H1 (cell line): Measurements from ENCODE around the gene P4HA3. TPM values are rescaled to one million over a fixed set of nuclear protein-coding genes. Genes with fewer than 3 reads are reported as not detected.

Experiments used
- CBX8 ChIP-seq: fragments of 300-800, 300-1000 bp; sonication (generic); IDR thresholded peaks from 2 replicates; pipeline ENCODE4 v1.7.1; 2016; ENCODE audit warnings: low read depth, low read length, borderline replicate concordance
- KDM4A ChIP-seq: IDR thresholded peaks from one replicate; pipeline ENCODE4 v1.7.1; 2012; ENCODE audit warnings: low read depth, mild to moderate bottlenecking, moderate library complexity, low read length, inconsistent platforms; ENCODE audit not compliant: severe bottlenecking
- RBBP5 ChIP-seq: IDR thresholded peaks from 2 replicates; pipeline ENCODE4 v1.7.1; 2012; ENCODE audit warnings: low read depth, mild to moderate bottlenecking, inconsistent platforms, low read length, moderate library complexity, borderline replicate concordance
- SIRT6 ChIP-seq: IDR thresholded peaks from one replicate; pipeline ENCODE4 v1.7.1; 2012; ENCODE audit warnings: low read length, inconsistent platforms
- TEAD4 ChIP-seq: IDR thresholded peaks from 2 replicates; pipeline ENCODE4 v1.6.1; 2012; ENCODE audit warnings: low read depth, low read length, inconsistent platforms, mixed read lengths
- ZNF274 ChIP-seq: IDR thresholded peaks from 2 replicates; pipeline ENCODE4 v1.7.0; 2012; ENCODE audit warnings: low read length, borderline replicate concordance; ENCODE audit errors: extremely low read depth
- polyA plus RNA-seq, 7 experiments: library from polyadenylated mRNA; depleted of rRNA in 3 of 7; stranded (reverse) in 5 of 7; unstranded in 2 of 7; fragments of >200 nt in 5 of 7; fragments of 200-250 nt in 2 of 7; gene quantifications; 1 replicate in 5 of 7; 2 replicates in 1 of 7; 4 replicates in 1 of 7; pipeline versions ENCODE4 v1.2.1 to v1.2.3, GENCODE V29; 2011 to 2013; ENCODE audit warnings: missing spikeins in 2 of 7, mixed read lengths in 2 of 7
- total RNA-seq: library from RNA; stranded (reverse); fragmentation: NEBNext Ultra II Directional; extraction: Animal tissue kit (Norgen Biotek cat#: 25700); gene quantifications from 2 replicates; pipeline ENCODE4 v1.2.1, GENCODE V29; 2021

Gene P4HA3
- total and polyA plus RNA-seq, 2 of the 8 experiments (the other 6 are each of a cell fraction or from before 2014, with no cell fraction given), result 0.06 TPM; not detected in 1

DNA sequence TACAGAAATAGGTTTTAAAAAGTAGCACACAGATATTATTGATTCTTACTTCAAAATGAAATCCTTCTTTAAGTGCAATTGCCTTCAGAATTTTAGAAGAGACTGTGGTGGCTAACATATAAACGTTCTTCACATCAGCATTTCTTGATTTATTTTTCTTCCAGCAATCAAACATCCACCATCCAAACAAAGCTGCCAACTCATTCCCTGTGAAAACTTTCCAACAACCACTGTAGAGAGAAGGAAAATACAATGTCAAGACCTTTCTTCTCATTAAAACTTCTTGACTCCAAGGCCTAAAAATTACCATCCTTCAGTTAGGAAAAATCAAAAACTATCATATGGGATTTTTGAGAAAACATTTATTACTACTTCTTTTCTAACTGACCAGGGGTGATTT lies 34.0 kb upstream of the P4HA3 start (continued):
- no peak for TF ChIP-seq ZNF274
- no peak for TF ChIP-seq SIRT6
- no peak for TF ChIP-seq TEAD4
- TF ChIP-seq CBX8, result no peak
- no peak for TF ChIP-seq RBBP5
- TF ChIP-seq KDM4A, result no peak
